ENCODE measurements around the gene SSU72.

- TF ChIP-seq CTCF (conservative IDR thresholded peaks at IDR 0.05; ENCODE audit: low read length), result no peak
- no peak for TF ChIP-seq EZH2phosphoT487 (IDR thresholded peaks at IDR 0.05; ENCODE audit: borderline replicate concordance)
These were observed 30.1 kb downstream of the SSU72 start for GRCh38 chr1:1544544-1544943.

All from Loucy (cell line).